H9 (cell line): ENCODE measurements around the gene DESI2. TPM values are rescaled to one million over a fixed set of nuclear protein-coding genes. Genes with fewer than 3 reads are reported as not detected.

ENCODE experiments used
- DNase-seq: peaks from one replicate; pipeline ENCODE4 v3.0.0-alpha.2; 2017
- H2AFZ ChIP-seq: one replicate; pipeline ENCODE4 v1.6.1; 2013; ENCODE audit warnings: mild to moderate bottlenecking, low read length, control low read depth, moderate library complexity
- H2AK5ac ChIP-seq: 2 replicates; pipeline ENCODE4 v1.6.1; 2013; ENCODE audit warnings: low read length, control low read depth, mixed read lengths; ENCODE audit not compliant: insufficient read length
- H2BK120ac ChIP-seq: one replicate; pipeline ENCODE4 v1.6.1; 2013; ENCODE audit warnings: low read depth, mild to moderate bottlenecking, low read length, control low read depth, inconsistent platforms; ENCODE audit not compliant: poor library complexity, severe bottlenecking
- H2BK12ac ChIP-seq: 2 replicates; pipeline ENCODE4 v1.6.1; 2013; ENCODE audit warnings: low read length, control low read depth, mixed read lengths, low read depth; ENCODE audit not compliant: insufficient read length
- H2BK15ac ChIP-seq: 2 replicates; pipeline ENCODE4 v1.6.1; 2013; ENCODE audit warnings: low read depth, low read length, control low read depth
- H2BK20ac ChIP-seq: one replicate; pipeline ENCODE4 v1.6.1; 2013; ENCODE audit warnings: low read depth, mild to moderate bottlenecking, low read length, control low read depth, inconsistent platforms; ENCODE audit not compliant: poor library complexity, severe bottlenecking
- H2BK5ac ChIP-seq: 2 replicates; pipeline ENCODE4 v1.6.1; 2013; ENCODE audit warnings: low read length, control low read depth, mixed read lengths; ENCODE audit not compliant: insufficient read length
- H3K14ac ChIP-seq: 2 replicates; pipeline ENCODE4 v1.6.1; 2013; ENCODE audit warnings: low read length, control low read depth; ENCODE audit not compliant: insufficient read depth
- H3K18ac ChIP-seq: 2 replicates; pipeline ENCODE4 v1.6.1; 2013; ENCODE audit warnings: low read depth, mild to moderate bottlenecking, mixed read lengths, low read length, control low read depth; ENCODE audit not compliant: insufficient read length
- H3K23ac ChIP-seq: 2 replicates; pipeline ENCODE4 v1.6.1; 2013; ENCODE audit warnings: low read length, control low read depth, mixed read lengths, low read depth; ENCODE audit not compliant: insufficient read length
- H3K23me2 ChIP-seq: 2 replicates; pipeline ENCODE4 v1.6.1; 2013; ENCODE audit warnings: low read depth, mild to moderate bottlenecking, mixed read lengths, low read length, control low read depth; ENCODE audit not compliant: insufficient read length, poor library complexity, severe bottlenecking
- H3K27ac ChIP-seq: 2 replicates; pipeline ENCODE4 v1.5.1; 2013; ENCODE audit warnings: low read length, control low read depth, mixed read lengths, low read depth; ENCODE audit not compliant: insufficient read length
- H3K27me3 ChIP-seq: 2 replicates; pipeline ENCODE4 v1.6.1; 2013; ENCODE audit warnings: low read length, control low read depth, inconsistent platforms; ENCODE audit not compliant: insufficient read depth
- H3K4ac ChIP-seq: 2 replicates; pipeline ENCODE4 v1.6.1; 2013; ENCODE audit warnings: low read depth, mild to moderate bottlenecking, control low read depth, inconsistent platforms, low read length, moderate library complexity
- H3K4me1 ChIP-seq: 2 replicates; pipeline ENCODE4 v1.6.1; 2013; ENCODE audit warnings: low read length, control low read depth, inconsistent platforms; ENCODE audit not compliant: insufficient read depth
- H3K4me2 ChIP-seq: 2 replicates; pipeline ENCODE4 v1.6.1; 2013; ENCODE audit warnings: low read length, control low read depth, mixed read lengths; ENCODE audit not compliant: insufficient read length, insufficient read depth
- H3K56ac ChIP-seq: 2 replicates; pipeline ENCODE4 v1.6.1; 2013; ENCODE audit warnings: low read depth, mild to moderate bottlenecking, mixed read lengths, low read length, control low read depth; ENCODE audit not compliant: insufficient read length
- H3K79me1 ChIP-seq: 2 replicates; pipeline ENCODE4 v1.6.1; 2013; ENCODE audit warnings: low read depth, mild to moderate bottlenecking, moderate library complexity, low read length, control low read depth, inconsistent platforms; ENCODE audit not compliant: insufficient read depth, poor library complexity, severe bottlenecking
- H3K79me2 ChIP-seq: 2 replicates; pipeline ENCODE4 v1.6.1; 2013; ENCODE audit warnings: low read length, control low read depth, inconsistent platforms; ENCODE audit not compliant: insufficient read depth
- H3K9ac ChIP-seq: 2 replicates; pipeline ENCODE4 v1.6.1; 2013; ENCODE audit warnings: low read length, control low read depth, mixed read lengths; ENCODE audit not compliant: insufficient read length; ENCODE audit errors: extremely low read depth
- H3K9me3 ChIP-seq: one replicate; pipeline ENCODE4 v1.6.1; 2013; ENCODE audit warnings: low read depth, low read length, inconsistent platforms; ENCODE audit not compliant: control insufficient read depth
- H3T11ph ChIP-seq: one replicate; pipeline ENCODE4 v1.6.1; 2013; ENCODE audit warnings: mild to moderate bottlenecking, low read length, control low read depth, inconsistent platforms
- H4K20me1 ChIP-seq: one replicate; pipeline ENCODE4 v1.6.1; 2013; ENCODE audit not compliant: control insufficient read depth, insufficient read length, insufficient read depth
- H4K5ac ChIP-seq: 2 replicates; pipeline ENCODE4 v1.6.1; 2013; ENCODE audit warnings: low read depth, mild to moderate bottlenecking, mixed read lengths, low read length, control low read depth; ENCODE audit not compliant: insufficient read length
- H4K8ac ChIP-seq: replicated peaks from 2 replicates; pipeline ENCODE4 v1.6.1; 2013; ENCODE audit warnings: low read length, control low read depth, mixed read lengths, low read depth; ENCODE audit not compliant: insufficient read length
- H4K91ac ChIP-seq: 2 replicates; pipeline ENCODE4 v1.6.1; 2013; ENCODE audit warnings: low read depth, mild to moderate bottlenecking, moderate library complexity, mixed read lengths, low read length, control low read depth; ENCODE audit not compliant: insufficient read length
- H3K27ac Mint-ChIP-seq, 3 experiments: 2 replicates in 2 of 3; 3 replicates in 1 of 3; pipeline ENCODE4 v1.8.0; 2020 to 2021; ENCODE audit warnings: mixed read lengths in 3 of 3, mild to moderate bottlenecking in 1 of 3, moderate library complexity in 1 of 3
- H3K27me3 Mint-ChIP-seq: 2 replicates; pipeline ENCODE4 v1.8.0; 2021; ENCODE audit warnings: low read depth, mild to moderate bottlenecking, moderate library complexity, mixed read lengths
- H3K36me3 Mint-ChIP-seq, 3 experiments: 2 replicates in 2 of 3; 3 replicates in 1 of 3; pipeline ENCODE4 v1.8.0; 2020 to 2021; ENCODE audit warnings: low read depth in 3 of 3, mixed read lengths in 3 of 3; ENCODE audit not compliant: insufficient read depth in 1 of 3
- H3K4me1 Mint-ChIP-seq, 2 experiments: 2 replicates each; pipeline ENCODE4 v1.8.0; 2020; ENCODE audit warnings: mixed read lengths in 2 of 2
- H3K4me3 Mint-ChIP-seq, 2 experiments: 2 replicates in 1 of 2; 3 replicates in 1 of 2; pipeline ENCODE4 v1.8.0; 2020 to 2021; ENCODE audit warnings: mild to moderate bottlenecking in 2 of 2, mixed read lengths in 2 of 2, moderate library complexity in 1 of 2
- H3K9me3 Mint-ChIP-seq, 2 experiments: 2 replicates in 1 of 2; 3 replicates in 1 of 2; pipeline ENCODE4 v1.8.0; 2020; ENCODE audit warnings: mild to moderate bottlenecking in 2 of 2, mixed read lengths in 2 of 2, moderate library complexity in 1 of 2
- CTCF ChIP-seq: fragments of 200-600 bp; sonication (generic); conservative IDR thresholded peaks from 3 replicates; pipeline ENCODE4 v1.8.0; 2021; ENCODE audit warnings: antibody characterized with exemption, mild to moderate bottlenecking
- WGBS: extraction: QIAGEN DNeasy Blood & Tissue Kit; methylation state at CpG from one replicate; pipeline ENCODE4 v1.1.7; 2013; ENCODE audit warnings: missing lambda C conversion rate, low lambda C conversion rate, mixed read lengths; ENCODE audit not compliant: insufficient read length; ENCODE audit errors: extremely low coverage; 5-methylcytosine and 5-hydroxymethylcytosine counted together
- total RNA-seq: library from RNA; stranded (reverse); gene quantifications from 2 replicates; pipeline ENCODE4 v1.2.1, GENCODE V29; 2021

DESI2 gene
- total RNA-seq, 1 experiment from 2014 or later: 89.9 TPM

- Histone ChIP-seq H3K27me3 (no peaks in the 10 kb centered on the region), H3K23ac (no peak overlapping the region), H3K14ac (no peak overlapping the region), H3K23me2 (no peaks in the 10 kb centered on the region), H2AFZ (no peak overlapping the region), H3K9ac (no peak overlapping the region), H3T11ph (no peak overlapping the region), H3K9me3 (no peaks in the 10 kb centered on the region), H3K56ac (no peak overlapping the region), H2BK120ac (no peak overlapping the region), H3K18ac (no peak overlapping the region), H2BK15ac (no peak overlapping the region), H2BK20ac (no peak overlapping the region), H2BK12ac (no peak overlapping the region), H4K5ac (no peak overlapping the region), H3K4ac (no peak overlapping the region), H4K20me1 (no peaks in the 10 kb centered on the region), H4K91ac (no peak overlapping the region), H3K4me1 (no peaks in the 10 kb centered on the region), H3K4me2 (no peak overlapping the region), H4K8ac (no peak overlapping the region), H3K79me1 (no peaks in the 10 kb centered on the region), H2AK5ac (no peak overlapping the region), H3K27ac (no peak overlapping the region), H2BK5ac (no peak overlapping the region), H3K79me2 (no peaks in the 10 kb centered on the region)
- Mint-ChIP-seq H3K27ac (no peak overlapping the region), H3K27me3 (no peaks in the 10 kb centered on the region), H3K4me3 (no peak overlapping the region), H3K9me3 (peaks cover 0 to 4% of the 10 kb centered on the region in 2 experiments; a peak in 2 of 5 replicates), H3K36me3 (peaks cover 0 to 6% (median 0%) of the 10 kb centered on the region in 3 experiments; a peak in 1 of 7 replicates), H3K4me1 (no peaks in the 10 kb centered on the region)
- no peak for DNase-seq
- no peak for TF ChIP-seq CTCF
- WGBS: no CpG with 5 or more reads among the region's 6 CpGs
Measured at GRCh38 chr1:244634546-244634945, 18.4 kb upstream of the DESI2 start.
